ES-I3 (cell line): Measurements from ENCODE around the gene PLEKHB1.

Experiments
- H3K36me3 ChIP-seq: 2 replicates; pipeline ENCODE4 v1.6.1; 2013; ENCODE audit warnings: mild to moderate bottlenecking, low read length, control low read depth, moderate library complexity; ENCODE audit not compliant: insufficient read depth
- H3K4me1 ChIP-seq: 2 replicates; pipeline ENCODE4 v1.6.1; 2013; ENCODE audit warnings: mild to moderate bottlenecking, control low read depth, low read length; ENCODE audit not compliant: insufficient read depth
- H3K9ac ChIP-seq: 2 replicates; pipeline ENCODE4 v1.6.1; 2013; ENCODE audit warnings: low read depth, mild to moderate bottlenecking, low read length, moderate library complexity
- H3K9me3 ChIP-seq: 2 replicates; pipeline ENCODE4 v1.6.1; 2013; ENCODE audit warnings: mild to moderate bottlenecking, low read length, moderate library complexity; ENCODE audit not compliant: control insufficient read depth, insufficient read depth

PLEKHB1 gene

GRCh38 chr11:73645972-73646631, at the start of gene PLEKHB1:
Gene PLEKHB1 (plus strand): TSS chr11:73646581. CDS start chr11:73646609, 28 bp downstream.
- H3K4me1 ChIP-seq, result peaks cover 23% of the 10 kb centered on the region
- peak within 1 kb of the TSS; percentile 75 for H3K9ac ChIP-seq
- no peaks in the 10 kb centered on the region for H3K36me3 ChIP-seq

GRCh38 chr11:73597336-73597955, 48.9 kb upstream of the PLEKHB1 start:
- 0 out of 2 replicates have a peak, but pooled peaks cover 11% of the 10 kb centered on the region for H3K4me1 ChIP-seq
- peak overlapping the region; percentile 98 for H3K9ac ChIP-seq
- H3K36me3 ChIP-seq, result no peaks in the 10 kb centered on the region
- no peaks in the 10 kb centered on the region for H3K9me3 ChIP-seq

More at GRCh38 chr11:73645972-73646631, at the start of gene PLEKHB1:
- no peaks in the 10 kb centered on the region for H3K9me3 ChIP-seq

GRCh38 chr11:73597956-73598718, 48.2 kb upstream of the PLEKHB1 start, which contains the start of gene FAM168A:
Gene FAM168A (minus strand): TSS chr11:73598112. CDS start chr11:73468474, 129,638 bp downstream.
- Histone ChIP-seq H3K4me1 (0 out of 2 replicates have a peak, but pooled peaks cover 11% of the 10 kb centered on the region), H3K9ac (peak within 1 kb of the TSS; percentile 98), H3K9me3 (no peaks in the 10 kb centered on the region), H3K36me3 (no peaks in the 10 kb centered on the region)

GRCh38 chr11:73598719-73599379, 47.5 kb upstream of the PLEKHB1 start:
- Histone ChIP-seq H3K9ac (peak overlapping the region; percentile 98), H3K4me1 (0 out of 2 replicates have a peak, but pooled peaks cover 11% of the 10 kb centered on the region), H3K9me3 (no peaks in the 10 kb centered on the region)

GRCh38 chr11:73612601-73613140, 33.7 kb upstream of the PLEKHB1 start:
- no peaks in the 10 kb centered on the region for H3K9me3 ChIP-seq
- H3K4me1 ChIP-seq, result no peaks in the 10 kb centered on the region
- no peak overlapping the region for H3K9ac ChIP-seq
- H3K36me3 ChIP-seq, result no peaks in the 10 kb centered on the region

More at GRCh38 chr11:73598719-73599379, 47.5 kb upstream of the PLEKHB1 start:
- H3K36me3 ChIP-seq, result no peaks in the 10 kb centered on the region

GRCh38 chr11:73614591-73614990, 31.8 kb upstream of the PLEKHB1 start:
- Histone ChIP-seq H3K36me3 (no peaks in the 10 kb centered on the region), H3K4me1 (no peaks in the 10 kb centered on the region), H3K9ac (no peak overlapping the region), H3K9me3 (no peaks in the 10 kb centered on the region)

- H3K9me3 ChIP-seq, result no peaks in the 10 kb centered on the region
- H3K9ac ChIP-seq, result no peak overlapping the region
- H3K4me1 ChIP-seq, result no peaks in the 10 kb centered on the region
- no peaks in the 10 kb centered on the region for H3K36me3 ChIP-seq
Observed at GRCh38 chr11:73622926-73623593, 23.3 kb upstream of the PLEKHB1 start.

GRCh38 chr11:73623686-73624085, 22.7 kb upstream of the PLEKHB1 start:
- H3K4me1 ChIP-seq, result no peaks in the 10 kb centered on the region; the same call in 1 of the 2 replicates
- H3K9me3 ChIP-seq, result no peaks in the 10 kb centered on the region
- no peak overlapping the region for H3K9ac ChIP-seq
- no peaks in the 10 kb centered on the region for H3K36me3 ChIP-seq

- Histone ChIP-seq H3K9me3 (no peaks in the 10 kb centered on the region), H3K36me3 (no peaks in the 10 kb centered on the region), H3K9ac (no peak overlapping the region; the same call in 1 of the 2 replicates), H3K4me1 (peaks cover 7% of the 10 kb centered on the region; the same call in 1 of the 2 replicates)
Observed at GRCh38 chr11:73625696-73626318, 20.6 kb upstream of the PLEKHB1 start.

GRCh38 chr11:73629907-73630306, 16.5 kb upstream of the PLEKHB1 start:
- no peaks in the 10 kb centered on the region for H3K9me3 ChIP-seq
- H3K4me1 ChIP-seq, result peaks cover 7% of the 10 kb centered on the region; the same call in 1 of the 2 replicates
- H3K36me3 ChIP-seq, result no peaks in the 10 kb centered on the region
- no peak overlapping the region for H3K9ac ChIP-seq

- peaks cover 7% of the 10 kb centered on the region; the same call in 1 of the 2 replicates for H3K4me1 ChIP-seq
- no peaks in the 10 kb centered on the region for H3K9me3 ChIP-seq
- H3K36me3 ChIP-seq, result no peaks in the 10 kb centered on the region
- H3K9ac ChIP-seq, result no peak overlapping the region
Observed at GRCh38 chr11:73632996-73633395, 13.4 kb upstream of the PLEKHB1 start.

GRCh38 chr11:73633999-73634398, 12.4 kb upstream of the PLEKHB1 start:
- peaks cover 7% of the 10 kb centered on the region; the same call in 1 of the 2 replicates for H3K4me1 ChIP-seq
- H3K9ac ChIP-seq, result no peak overlapping the region
- no peaks in the 10 kb centered on the region for H3K36me3 ChIP-seq
- H3K9me3 ChIP-seq, result no peaks in the 10 kb centered on the region

- no peaks in the 10 kb centered on the region for H3K4me1 ChIP-seq
- no peak overlapping the region for H3K9ac ChIP-seq
- no peaks in the 10 kb centered on the region for H3K9me3 ChIP-seq
- no peaks in the 10 kb centered on the region for H3K36me3 ChIP-seq
Observed at GRCh38 chr11:73635721-73636120, 10.7 kb upstream of the PLEKHB1 start.
